Liver (tissue), 9 donors: ENCODE measurements around the gene HAPLN2. TPM values are rescaled to one million over a fixed set of nuclear protein-coding genes. Genes with fewer than 3 reads are reported as not detected.
"Not testable (repeated sequence)": the region's sequence is repeated elsewhere in the genome, so short reads cannot be mapped to it uniquely, and the experiment has no call there.

Source experiments
- DNase-seq: peaks from one replicate; pipeline ENCODE4 v3.0.0-alpha.2; 2017; ENCODE audit warnings: low spot score
- H3K27ac ChIP-seq, 2 donors: one replicate each; pipeline ENCODE4 v1.7.0; 2013; ENCODE audit warnings: inconsistent platforms in 2 of 2, low read length in 2 of 2, control low read depth in 1 of 2, low read depth in 1 of 2, mild to moderate bottlenecking in 1 of 2
- H3K27me3 ChIP-seq, 4 donors: one replicate each; pipeline versions ENCODE4 v1.6.1 to v1.7.0; 2013; ENCODE audit warnings: low read length in 3 of 4, inconsistent platforms in 1 of 4, mild to moderate bottlenecking in 1 of 4, moderate library complexity in 1 of 4; ENCODE audit not compliant: control insufficient read depth in 4 of 4, insufficient read depth in 4 of 4
- H3K36me3 ChIP-seq, 4 donors: one replicate each; pipeline versions ENCODE4 v1.6.1 to v1.7.0; 2013; ENCODE audit warnings: low read length in 3 of 4, mild to moderate bottlenecking in 3 of 4, low read depth in 1 of 4, moderate library complexity in 1 of 4; ENCODE audit not compliant: control insufficient read depth in 4 of 4, insufficient read depth in 3 of 4
- H3K4me1 ChIP-seq, 4 donors: one replicate each; pipeline versions ENCODE4 v1.6.1 to v1.7.0; 2013; ENCODE audit warnings: low read length in 3 of 4, mild to moderate bottlenecking in 3 of 4, moderate library complexity in 1 of 4; ENCODE audit not compliant: control insufficient read depth in 4 of 4, insufficient read depth in 4 of 4
- H3K4me3 ChIP-seq, 3 donors: one replicate each; pipeline versions ENCODE4 v1.6.1 to v1.7.0; 2013; ENCODE audit warnings: low read length in 3 of 3, control low read depth in 1 of 3, low read depth in 1 of 3, mild to moderate bottlenecking in 1 of 3
- H3K9ac ChIP-seq, 2 donors: one replicate each; pipeline ENCODE4 v1.7.0; 2013; ENCODE audit warnings: low read length in 2 of 2, mild to moderate bottlenecking in 2 of 2, moderate library complexity in 2 of 2, control low read depth in 1 of 2, low read depth in 1 of 2
- H3K9me3 ChIP-seq, 4 donors: one replicate each; pipeline versions ENCODE4 v1.6.1 to v1.7.0; 2013; ENCODE audit warnings: low read length in 3 of 4; ENCODE audit not compliant: control insufficient read depth in 4 of 4
- EGR1 ChIP-seq, 2 donors: IDR thresholded peaks; 2 replicates each; pipeline ENCODE4 v1.6.1; 2016 to 2018; ENCODE audit warnings: antibody characterized with exemption in 2 of 2, low read depth in 2 of 2
- FOXA1 ChIP-seq: IDR thresholded peaks from 2 replicates; pipeline ENCODE4 v1.6.1; 2016; ENCODE audit warnings: antibody characterized with exemption
- HNF4A ChIP-seq, 2 donors: conservative IDR thresholded peaks; 2 replicates each; pipeline ENCODE4 v1.6.1; 2016; ENCODE audit warnings: antibody characterized with exemption in 2 of 2, mild to moderate bottlenecking in 2 of 2
- HNF4G ChIP-seq: IDR thresholded peaks from 2 replicates; pipeline ENCODE4 v1.6.1; 2016; ENCODE audit warnings: antibody characterized with exemption
- JUND ChIP-seq, 2 donors: IDR thresholded peaks; 2 replicates each; pipeline ENCODE4 v1.6.1; 2016; ENCODE audit warnings: antibody characterized with exemption in 2 of 2
- NR2F2 ChIP-seq: IDR thresholded peaks from 2 replicates; pipeline ENCODE4 v1.6.1; 2016; ENCODE audit warnings: antibody characterized with exemption
- RAD21 ChIP-seq, 2 donors: IDR thresholded peaks; 2 replicates each; pipeline ENCODE4 v1.6.1; 2016; ENCODE audit warnings: antibody characterized with exemption in 2 of 2, mild to moderate bottlenecking in 2 of 2
- RXRA ChIP-seq, 2 donors: IDR thresholded peaks; 2 replicates each; pipeline ENCODE4 v1.6.1; 2017 to 2018; ENCODE audit warnings: antibody characterized with exemption in 2 of 2, mild to moderate bottlenecking in 1 of 2
- SP1 ChIP-seq: IDR thresholded peaks from 2 replicates; pipeline ENCODE4 v1.6.1; 2018; ENCODE audit warnings: antibody characterized with exemption, mild to moderate bottlenecking
- TAF1 ChIP-seq: conservative IDR thresholded peaks from 2 replicates; pipeline ENCODE4 v1.6.1; 2016; ENCODE audit warnings: antibody characterized with exemption, mild to moderate bottlenecking
- YY1 ChIP-seq: IDR thresholded peaks from 2 replicates; pipeline ENCODE4 v1.6.1; 2016; ENCODE audit warnings: antibody characterized with exemption, mild to moderate bottlenecking
- WGBS: extraction: QIAGEN DNeasy Blood & Tissue Kit; methylation state at CpG from one replicate; pipeline ENCODE4 v1.1.7; 2013; 5-methylcytosine and 5-hydroxymethylcytosine counted together
- polyA plus RNA-seq, 2 donors: library from polyadenylated mRNA; stranded (reverse) in 1 of 2; unstranded in 1 of 2; fragments of 200-250 nt in 1 of 2; fragments of >200 nt in 1 of 2; fragmentation: Nextera tagmentation in 1 of 2; extraction: Ambion mirVana in 1 of 2; gene quantifications; one replicate each; pipeline versions ENCODE4 v1.2.1 to v1.2.3, GENCODE V29; 2013 to 2015
- total RNA-seq, 2 donors: library from RNA; depleted of rRNA; stranded (reverse); fragments of >200 nt; gene quantifications; one replicate each; pipeline ENCODE4 v1.2.3, GENCODE V29; 2014
- TF ChIP-seq, protein P1 (sequence below): IDR thresholded peaks from 2 replicates; pipeline ENCODE4 v1.6.1; 2016; ENCODE audit warnings: antibody characterized with exemption
- TF ChIP-seq, protein P2 (sequence below): IDR thresholded peaks from 2 replicates; pipeline ENCODE4 v1.6.1; 2016; ENCODE audit warnings: antibody characterized with exemption
- TF ChIP-seq, protein P3 (sequence below): fragments of 150-350 bp; IDR thresholded peaks from 2 replicates; pipeline ENCODE4 v1.5.1; 2017; ENCODE audit warnings: improper control_type of control experiment, low read depth, low read length; ENCODE audit not compliant: missing input control
- TF ChIP-seq, protein P4 (sequence below): IDR thresholded peaks from 2 replicates; pipeline ENCODE4 v1.6.1; 2016; ENCODE audit warnings: antibody characterized with exemption, mild to moderate bottlenecking
- TF ChIP-seq, protein P5 (sequence below): IDR thresholded peaks from 2 replicates; pipeline ENCODE4 v1.6.1; 2016; ENCODE audit warnings: antibody characterized with exemption
- donor health status: healthy.
- donor health status: healthy.
- donor health status: healthy.
- donor health status: healthy.
- donor health status: healthy.

HAPLN2 gene
- total and polyA plus RNA-seq, 4 donors = 0.03 to 0.08 TPM; not detected in 2

DNA sequence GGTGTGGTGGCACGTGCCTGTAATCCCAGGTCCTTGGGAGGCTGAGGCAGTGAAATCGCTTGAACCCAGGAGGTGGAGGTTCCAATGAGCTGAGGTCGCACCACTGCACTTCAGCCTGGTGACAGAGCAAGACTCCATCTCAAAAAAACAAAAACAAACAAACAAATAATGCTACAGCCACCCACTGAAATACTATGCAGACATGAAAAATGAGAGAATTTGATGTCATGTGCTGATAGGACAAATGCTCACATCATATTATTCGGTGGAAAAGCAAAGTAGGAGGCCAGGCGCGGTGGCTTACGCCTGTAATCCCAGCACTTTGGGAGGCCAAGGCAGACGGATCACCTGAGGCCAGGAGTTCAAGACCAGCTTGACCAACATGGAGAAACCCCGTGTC lies 9.1 kb upstream of the HAPLN2 start:
- H3K4me1 ChIP-seq, H3K27ac ChIP-seq, H3K9me3 ChIP-seq, H3K36me3 ChIP-seq, H3K4me3 ChIP-seq, H3K9ac ChIP-seq, H3K27me3 ChIP-seq, DNase-seq: not testable (repeated sequence)
- 84% methylated on average over 9 of the region's 9 CpGs for WGBS

DNA sequence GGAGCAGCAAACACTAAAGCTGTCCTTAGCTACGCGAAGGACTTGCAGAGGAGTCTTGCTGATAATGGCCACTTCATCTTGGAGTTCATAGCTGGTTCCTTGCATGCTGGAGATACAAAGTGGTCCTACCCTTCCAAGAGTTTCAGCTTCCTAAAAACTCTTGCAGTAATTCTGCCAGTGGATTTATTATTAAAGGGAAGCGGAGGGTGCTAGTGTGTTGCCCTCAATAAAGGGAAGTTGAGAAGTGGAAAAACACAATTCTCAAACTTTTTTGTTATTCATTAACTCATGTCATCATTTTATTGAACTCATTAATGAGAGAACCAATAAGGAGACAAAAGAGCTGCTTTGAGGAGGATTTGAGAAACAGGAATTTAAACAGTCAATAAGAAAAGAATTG lies 6.5 kb upstream of the HAPLN2 start:
- WGBS = 49% methylated on average over 3 of the region's 3 CpGs

DNA sequence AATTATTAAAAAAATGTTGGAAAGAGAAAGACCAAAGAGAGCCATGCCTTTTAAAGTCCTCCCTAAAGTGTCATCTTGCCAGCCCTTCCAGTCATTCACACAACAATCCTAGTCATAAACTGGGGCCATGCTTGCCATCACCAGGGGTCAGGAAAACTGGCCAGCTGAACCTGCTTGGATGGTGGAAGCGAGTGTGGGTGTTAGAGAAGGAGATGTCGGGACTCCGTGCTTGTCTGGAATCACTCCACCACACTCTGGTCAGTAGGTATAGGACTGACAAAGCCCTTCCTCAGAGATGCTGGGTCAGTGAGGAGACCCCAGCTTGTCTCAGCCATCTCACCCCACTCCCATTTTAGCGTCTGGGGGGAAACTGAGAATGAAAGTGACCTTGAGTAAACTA lies 3.3 kb upstream of the HAPLN2 start:
- Histone ChIP-seq H3K9ac (no peak overlapping the region), H3K9me3 (no peaks in the 10 kb centered on the region), H3K4me1 (no peaks in the 10 kb centered on the region), H3K4me3 (no peak overlapping the region), H3K27me3 (peaks cover 0 to 4% (median 0%) of the 10 kb centered on the region in 4 donors), H3K27ac (no peak overlapping the region), H3K36me3 (no peaks in the 10 kb centered on the region)
- DNase-seq = no peak
- WGBS = 47% methylated on average over 4 of the region's 4 CpGs
- TF ChIP-seq, protein P1, sequence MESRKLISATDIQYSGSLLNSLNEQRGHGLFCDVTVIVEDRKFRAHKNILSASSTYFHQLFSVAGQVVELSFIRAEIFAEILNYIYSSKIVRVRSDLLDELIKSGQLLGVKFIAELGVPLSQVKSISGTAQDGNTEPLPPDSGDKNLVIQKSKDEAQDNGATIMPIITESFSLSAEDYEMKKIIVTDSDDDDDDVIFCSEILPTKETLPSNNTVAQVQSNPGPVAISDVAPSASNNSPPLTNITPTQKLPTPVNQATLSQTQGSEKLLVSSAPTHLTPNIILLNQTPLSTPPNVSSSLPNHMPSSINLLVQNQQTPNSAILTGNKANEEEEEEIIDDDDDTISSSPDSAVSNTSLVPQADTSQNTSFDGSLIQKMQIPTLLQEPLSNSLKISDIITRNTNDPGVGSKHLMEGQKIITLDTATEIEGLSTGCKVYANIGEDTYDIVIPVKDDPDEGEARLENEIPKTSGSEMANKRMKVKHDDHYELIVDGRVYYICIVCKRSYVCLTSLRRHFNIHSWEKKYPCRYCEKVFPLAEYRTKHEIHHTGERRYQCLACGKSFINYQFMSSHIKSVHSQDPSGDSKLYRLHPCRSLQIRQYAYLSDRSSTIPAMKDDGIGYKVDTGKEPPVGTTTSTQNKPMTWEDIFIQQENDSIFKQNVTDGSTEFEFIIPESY = no peak
- TF ChIP-seq HNF4G (no peak), EGR1 (IDR thresholded peaks at IDR 0.05; ENCODE audit: low read depth in 2 of 2) (no peak), JUND (IDR thresholded peaks at IDR 0.05) (no peak), NR2F2 (no peak), HNF4A (conservative IDR thresholded peaks at IDR 0.05) (no peak), TAF1 (no peak), FOXA1 (no peak), RXRA (IDR thresholded peaks at IDR 0.05) (no peak), RAD21 (IDR thresholded peaks at IDR 0.05) (no peak)
- TF ChIP-seq, protein P2, sequence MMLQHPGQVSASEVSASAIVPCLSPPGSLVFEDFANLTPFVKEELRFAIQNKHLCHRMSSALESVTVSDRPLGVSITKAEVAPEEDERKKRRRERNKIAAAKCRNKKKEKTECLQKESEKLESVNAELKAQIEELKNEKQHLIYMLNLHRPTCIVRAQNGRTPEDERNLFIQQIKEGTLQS = no peak
- TF ChIP-seq, protein P3, sequence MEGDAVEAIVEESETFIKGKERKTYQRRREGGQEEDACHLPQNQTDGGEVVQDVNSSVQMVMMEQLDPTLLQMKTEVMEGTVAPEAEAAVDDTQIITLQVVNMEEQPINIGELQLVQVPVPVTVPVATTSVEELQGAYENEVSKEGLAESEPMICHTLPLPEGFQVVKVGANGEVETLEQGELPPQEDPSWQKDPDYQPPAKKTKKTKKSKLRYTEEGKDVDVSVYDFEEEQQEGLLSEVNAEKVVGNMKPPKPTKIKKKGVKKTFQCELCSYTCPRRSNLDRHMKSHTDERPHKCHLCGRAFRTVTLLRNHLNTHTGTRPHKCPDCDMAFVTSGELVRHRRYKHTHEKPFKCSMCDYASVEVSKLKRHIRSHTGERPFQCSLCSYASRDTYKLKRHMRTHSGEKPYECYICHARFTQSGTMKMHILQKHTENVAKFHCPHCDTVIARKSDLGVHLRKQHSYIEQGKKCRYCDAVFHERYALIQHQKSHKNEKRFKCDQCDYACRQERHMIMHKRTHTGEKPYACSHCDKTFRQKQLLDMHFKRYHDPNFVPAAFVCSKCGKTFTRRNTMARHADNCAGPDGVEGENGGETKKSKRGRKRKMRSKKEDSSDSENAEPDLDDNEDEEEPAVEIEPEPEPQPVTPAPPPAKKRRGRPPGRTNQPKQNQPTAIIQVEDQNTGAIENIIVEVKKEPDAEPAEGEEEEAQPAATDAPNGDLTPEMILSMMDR = no peak
- TF ChIP-seq, protein P4, sequence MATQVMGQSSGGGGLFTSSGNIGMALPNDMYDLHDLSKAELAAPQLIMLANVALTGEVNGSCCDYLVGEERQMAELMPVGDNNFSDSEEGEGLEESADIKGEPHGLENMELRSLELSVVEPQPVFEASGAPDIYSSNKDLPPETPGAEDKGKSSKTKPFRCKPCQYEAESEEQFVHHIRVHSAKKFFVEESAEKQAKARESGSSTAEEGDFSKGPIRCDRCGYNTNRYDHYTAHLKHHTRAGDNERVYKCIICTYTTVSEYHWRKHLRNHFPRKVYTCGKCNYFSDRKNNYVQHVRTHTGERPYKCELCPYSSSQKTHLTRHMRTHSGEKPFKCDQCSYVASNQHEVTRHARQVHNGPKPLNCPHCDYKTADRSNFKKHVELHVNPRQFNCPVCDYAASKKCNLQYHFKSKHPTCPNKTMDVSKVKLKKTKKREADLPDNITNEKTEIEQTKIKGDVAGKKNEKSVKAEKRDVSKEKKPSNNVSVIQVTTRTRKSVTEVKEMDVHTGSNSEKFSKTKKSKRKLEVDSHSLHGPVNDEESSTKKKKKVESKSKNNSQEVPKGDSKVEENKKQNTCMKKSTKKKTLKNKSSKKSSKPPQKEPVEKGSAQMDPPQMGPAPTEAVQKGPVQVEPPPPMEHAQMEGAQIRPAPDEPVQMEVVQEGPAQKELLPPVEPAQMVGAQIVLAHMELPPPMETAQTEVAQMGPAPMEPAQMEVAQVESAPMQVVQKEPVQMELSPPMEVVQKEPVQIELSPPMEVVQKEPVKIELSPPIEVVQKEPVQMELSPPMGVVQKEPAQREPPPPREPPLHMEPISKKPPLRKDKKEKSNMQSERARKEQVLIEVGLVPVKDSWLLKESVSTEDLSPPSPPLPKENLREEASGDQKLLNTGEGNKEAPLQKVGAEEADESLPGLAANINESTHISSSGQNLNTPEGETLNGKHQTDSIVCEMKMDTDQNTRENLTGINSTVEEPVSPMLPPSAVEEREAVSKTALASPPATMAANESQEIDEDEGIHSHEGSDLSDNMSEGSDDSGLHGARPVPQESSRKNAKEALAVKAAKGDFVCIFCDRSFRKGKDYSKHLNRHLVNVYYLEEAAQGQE = no peak
- TF ChIP-seq, protein P5, sequence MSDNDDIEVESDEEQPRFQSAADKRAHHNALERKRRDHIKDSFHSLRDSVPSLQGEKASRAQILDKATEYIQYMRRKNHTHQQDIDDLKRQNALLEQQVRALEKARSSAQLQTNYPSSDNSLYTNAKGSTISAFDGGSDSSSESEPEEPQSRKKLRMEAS = no peak

More for the DNA sequence above, 6.5 kb upstream of the HAPLN2 start:
- no peaks in the 10 kb centered on the region for H3K36me3 ChIP-seq
- no peak for DNase-seq
- no peak overlapping the region for H3K9ac ChIP-seq
- H3K9me3 ChIP-seq = no peaks in the 10 kb centered on the region
- no peaks in the 10 kb centered on the region for H3K4me1 ChIP-seq
- TF ChIP-seq HNF4A (conservative IDR thresholded peaks at IDR 0.05) (no peak), FOXA1 (no peak), SP1 (no peak), YY1 (no peak), NR2F2 (no peak)
- TF ChIP-seq, protein P1 = no peak
- H3K27ac ChIP-seq = no peak overlapping the region
- H3K27me3 ChIP-seq = peaks cover 0 to 4% (median 0%) of the 10 kb centered on the region in 4 donors
- H3K4me3 ChIP-seq = no peak overlapping the region
